ENCODE data around the gene CXCL14. TPM values are rescaled to one million over a fixed set of nuclear protein-coding genes. Genes with fewer than 3 reads are reported as not detected.

CXCL14 gene, protein sequence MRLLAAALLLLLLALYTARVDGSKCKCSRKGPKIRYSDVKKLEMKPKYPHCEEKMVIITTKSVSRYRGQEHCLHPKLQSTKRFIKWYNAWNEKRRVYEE
- polyA plus RNA-seq (ENCODE audit: insufficient read length) = 41.2 TPM

DNA sequence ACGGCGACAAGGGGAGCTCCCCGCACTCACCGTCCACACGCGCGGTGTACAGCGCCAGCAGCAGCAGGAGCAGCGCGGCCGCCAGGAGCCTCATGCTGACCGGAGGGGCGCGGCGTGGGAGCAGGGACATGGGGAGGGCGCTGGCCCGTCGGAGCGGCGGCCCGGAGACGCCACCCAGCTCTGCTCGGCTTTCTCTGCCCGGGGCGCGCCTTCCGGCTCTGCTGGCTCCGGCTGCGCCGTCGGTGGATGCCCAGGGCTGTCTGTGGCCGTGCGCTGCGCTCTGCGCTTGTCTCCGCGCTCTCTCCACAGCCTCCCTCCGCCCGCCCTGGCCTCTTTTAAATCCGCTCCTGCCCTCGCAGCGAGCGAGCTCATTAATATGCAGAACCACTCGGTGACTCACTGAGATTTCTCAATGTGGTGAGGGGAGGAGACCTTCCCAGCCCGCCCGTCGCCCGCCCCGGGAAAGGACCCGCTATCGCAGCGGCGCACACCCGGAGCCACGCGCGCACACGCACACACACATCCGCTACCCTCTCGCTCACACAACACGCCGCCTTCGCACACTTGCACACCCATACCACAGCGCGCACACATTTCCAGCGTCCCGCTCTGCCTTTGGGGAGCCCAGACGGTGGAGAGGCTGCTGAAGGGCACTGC lies at the start of gene CXCL14:
Gene CXCL14 (minus strand): TSS at position 307 of the 657 bp plus-strand sequence. CDS start 213 bp downstream, at position 94.
- no peak for DNase-seq

DNA sequence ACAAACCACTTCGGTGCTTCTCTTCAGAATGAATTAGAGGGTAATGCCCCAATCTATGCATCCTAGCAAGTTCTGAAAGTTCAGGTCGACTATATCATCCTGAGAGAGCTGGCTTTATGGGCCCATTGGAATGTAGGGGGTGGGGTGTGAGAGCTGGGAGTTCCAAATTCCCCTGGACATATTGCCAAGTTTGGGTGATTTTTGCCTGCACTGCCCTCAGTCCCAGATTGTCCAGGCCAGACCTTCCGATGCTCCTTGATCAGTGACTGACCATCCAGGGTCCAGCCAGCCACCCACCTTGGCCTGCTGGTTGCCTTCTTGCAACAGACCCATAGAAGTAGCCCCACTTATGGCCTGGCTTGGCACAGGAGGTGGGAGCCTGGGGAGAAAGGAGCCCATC lies 47.8 kb upstream of the CXCL14 start:
- DNase-seq = no peak

DNA sequence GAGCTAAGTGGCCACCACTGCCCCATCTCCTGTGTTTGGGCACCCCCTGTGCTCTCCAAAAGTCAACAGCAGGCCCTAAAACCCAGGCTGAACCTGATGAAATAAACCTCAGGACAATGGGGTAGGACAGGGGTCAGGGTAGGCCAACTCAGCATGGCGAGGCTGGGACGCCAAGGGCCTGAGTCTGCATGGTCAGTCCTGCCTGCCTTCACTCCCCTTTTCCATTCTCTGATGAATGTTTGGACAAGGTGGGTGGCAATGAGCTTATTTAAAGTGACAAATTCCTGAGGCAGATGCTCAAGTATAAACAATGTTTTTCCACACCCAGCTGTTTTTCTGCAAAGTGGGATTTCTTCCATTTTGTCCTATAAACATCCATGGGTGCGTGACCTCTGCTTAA lies 47.2 kb upstream of the CXCL14 start:
- DNase-seq = no peak

DNA sequence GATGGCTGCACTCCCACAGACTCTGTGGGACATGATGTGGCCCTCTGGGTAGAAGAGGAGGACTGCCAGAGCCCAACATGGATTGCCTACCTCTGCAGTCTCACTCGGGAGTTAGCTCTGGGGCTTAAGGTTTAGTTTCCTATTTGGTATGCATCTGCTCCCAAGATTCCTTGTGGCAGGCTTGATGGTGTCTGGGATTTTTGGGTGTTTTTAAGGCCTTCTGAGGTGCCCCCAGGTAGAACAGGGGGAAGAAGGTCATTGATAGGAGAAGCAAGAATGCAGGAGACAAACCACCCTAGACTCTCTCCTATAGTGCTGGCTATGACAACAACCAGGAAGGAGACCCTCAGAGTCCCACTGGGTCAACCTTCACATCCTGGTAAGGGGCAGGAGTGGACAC lies 46.7 kb upstream of the CXCL14 start:
- DNase-seq = no peak

DNA sequence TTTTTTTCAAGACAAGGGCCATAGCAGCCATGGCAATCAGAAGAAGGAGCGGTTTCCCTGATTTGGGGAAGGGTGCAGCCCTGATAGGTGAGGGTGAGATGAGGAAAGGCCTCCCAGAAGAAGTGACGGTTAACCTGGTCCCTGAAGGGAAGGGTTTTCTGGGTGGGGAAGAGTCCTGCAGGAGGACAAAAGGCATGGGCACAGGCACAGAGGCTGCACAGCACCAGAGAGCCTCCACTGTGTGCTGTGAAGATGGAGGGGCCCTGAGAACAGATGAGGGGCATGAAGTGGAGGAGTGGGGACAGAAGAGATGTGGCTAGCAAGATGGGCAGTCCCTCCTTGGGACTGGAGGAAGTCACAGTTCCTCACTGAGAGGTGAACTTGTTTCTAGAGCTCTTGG lies 46.3 kb upstream of the CXCL14 start:
- DNase-seq = no peak

DNA sequence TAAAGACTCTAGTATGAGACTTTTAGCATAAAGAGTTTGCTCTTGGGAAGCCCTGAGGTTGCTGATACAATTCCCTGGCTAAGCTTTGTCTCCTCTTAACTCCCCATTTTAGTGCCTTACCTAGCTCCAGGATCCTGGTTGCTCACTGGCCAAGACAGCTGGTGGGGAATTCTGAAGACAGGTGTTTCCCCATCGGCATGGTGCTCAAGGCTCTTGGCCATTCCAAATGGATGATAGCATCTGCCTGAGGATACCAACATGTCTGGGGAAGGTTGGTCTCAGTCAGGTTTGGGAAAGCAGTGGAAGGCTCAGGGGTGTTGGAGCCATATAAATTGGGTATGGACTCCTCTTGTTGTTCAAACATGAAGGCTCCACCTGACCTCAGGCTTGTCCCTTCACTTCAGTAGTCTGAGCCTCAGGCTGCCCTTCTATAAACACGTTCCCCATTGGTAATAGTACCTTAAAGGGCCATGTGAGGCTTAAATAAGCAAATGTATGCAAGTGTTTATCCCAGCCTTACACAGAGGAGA lies 44.5 kb upstream of the CXCL14 start:
- no peak for DNase-seq

DNA sequence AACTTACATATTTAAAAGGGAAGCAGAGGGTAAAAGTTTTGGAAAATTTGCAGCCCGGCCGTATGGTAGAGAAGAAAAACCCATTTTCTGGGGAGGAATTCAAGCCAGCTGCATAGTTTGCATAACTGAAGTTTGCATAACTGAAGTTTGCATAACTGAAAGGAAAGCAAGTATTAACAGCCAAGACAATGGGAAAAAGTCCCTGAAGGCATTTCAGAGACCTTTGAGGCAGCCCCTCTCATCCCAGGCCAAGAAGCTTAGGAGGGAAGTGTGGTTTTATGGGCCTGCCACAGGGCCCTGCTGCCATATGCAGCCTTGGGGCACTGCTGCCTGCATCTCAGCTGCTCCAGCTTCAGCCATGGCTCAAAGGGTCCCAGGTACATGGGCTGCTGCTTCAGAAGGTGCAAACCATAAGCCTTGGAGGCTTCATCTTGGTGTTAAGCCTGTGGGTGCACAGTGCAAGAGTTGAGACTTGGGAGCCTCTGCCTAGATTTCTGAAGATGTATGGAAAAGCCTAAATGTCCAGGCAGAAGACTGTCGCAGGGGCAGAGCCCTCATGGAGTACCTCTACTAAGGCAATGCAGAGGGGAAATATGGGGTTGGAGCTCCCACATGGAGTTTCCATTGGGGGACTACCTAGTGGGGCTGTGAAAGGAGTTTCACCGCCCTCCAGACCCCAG lies 36.9 kb upstream of the CXCL14 start:
- DNase-seq = no peak

DNA sequence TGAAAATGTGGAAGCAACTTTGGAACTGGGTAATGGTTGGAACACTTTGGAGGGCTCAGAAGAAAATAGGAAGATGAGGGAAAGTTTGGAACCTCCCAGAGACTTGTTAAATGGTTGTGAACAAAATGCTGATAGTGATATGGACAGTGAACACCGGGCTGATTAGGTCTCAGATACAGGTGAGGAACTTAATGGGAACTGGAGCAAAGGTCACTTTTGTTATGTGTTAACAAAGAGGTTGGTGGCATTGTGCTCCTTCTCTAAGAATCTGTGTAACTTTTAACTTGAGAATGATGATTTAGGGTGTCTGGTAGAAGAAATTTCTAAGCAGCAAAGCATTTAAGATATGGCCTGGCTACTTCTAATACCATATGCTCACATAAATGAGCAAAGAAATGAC lies 36.4 kb upstream of the CXCL14 start:
- DNase-seq = no peak

DNA sequence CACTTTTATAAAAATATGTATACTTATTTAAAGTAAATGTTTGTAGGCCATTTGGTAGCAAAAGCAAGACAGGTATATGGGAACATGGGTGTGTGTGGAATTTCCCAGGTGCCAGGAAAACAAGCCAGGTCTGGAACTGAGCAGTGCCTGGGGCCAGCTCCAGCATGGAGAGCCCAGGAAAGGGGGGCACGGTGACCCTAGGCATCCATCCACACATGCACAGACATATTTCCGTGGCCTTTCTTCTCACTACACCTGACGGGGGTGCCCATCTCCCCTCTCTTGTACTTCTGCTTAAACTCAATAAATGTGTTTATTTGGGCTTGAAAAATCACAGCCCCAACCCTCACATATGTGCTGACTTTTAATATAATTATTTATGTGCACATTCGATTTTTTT lies 31.2 kb upstream of the CXCL14 start:
- no peak for DNase-seq

DNA sequence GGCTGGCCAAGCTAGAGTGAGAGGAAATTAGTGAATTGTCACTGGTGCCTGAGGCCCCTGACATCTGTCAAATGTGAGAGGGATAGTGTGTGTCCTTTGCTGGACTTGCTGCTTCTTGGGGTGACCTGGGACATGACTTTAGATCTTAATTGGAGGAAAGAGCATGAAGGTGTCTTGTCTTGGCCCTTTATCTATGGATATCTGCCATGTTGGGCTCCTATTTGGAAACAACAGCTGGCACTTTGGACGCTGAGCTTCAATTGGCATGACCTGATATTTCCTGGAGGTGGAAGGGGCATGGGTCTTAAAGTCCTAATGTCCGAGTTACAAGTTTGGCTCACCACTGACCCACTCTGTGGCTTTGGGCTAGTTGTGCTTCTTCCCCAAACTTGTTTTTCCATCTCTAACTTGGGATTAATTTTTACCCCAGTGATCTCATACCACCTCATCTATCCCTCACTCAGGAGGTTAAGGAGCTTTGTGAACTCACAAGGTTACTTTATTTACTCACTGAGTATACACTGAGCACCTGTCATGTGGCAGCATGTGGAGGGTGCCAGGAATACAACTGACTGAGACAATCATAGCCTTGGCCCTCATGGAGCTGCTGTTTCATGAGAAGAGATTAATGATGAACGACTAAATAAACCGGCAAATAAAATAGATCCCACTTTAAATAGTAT lies 30.1 kb upstream of the CXCL14 start:
- DNase-seq = no peak

DNA sequence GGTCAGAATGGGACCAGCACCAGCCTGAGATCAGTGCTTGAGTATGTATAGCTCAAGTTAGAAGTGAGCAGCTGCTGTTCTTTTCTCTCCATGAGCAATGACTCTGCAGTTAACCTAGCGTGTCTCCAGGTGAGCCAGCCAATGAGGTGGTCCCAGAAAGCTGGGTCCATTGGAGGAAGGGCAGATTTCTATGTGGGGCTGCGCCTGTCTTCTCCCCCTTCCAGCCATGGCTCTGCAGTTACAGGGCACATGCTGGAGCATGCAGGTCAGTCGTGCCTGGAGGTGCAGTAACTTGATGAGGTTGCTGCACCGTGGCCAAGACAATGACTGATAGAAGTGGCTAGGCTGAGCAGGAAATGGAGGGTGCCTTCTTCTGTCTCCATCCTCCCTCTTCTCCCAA lies 29.6 kb upstream of the CXCL14 start:
- DNase-seq = no peak

DNA sequence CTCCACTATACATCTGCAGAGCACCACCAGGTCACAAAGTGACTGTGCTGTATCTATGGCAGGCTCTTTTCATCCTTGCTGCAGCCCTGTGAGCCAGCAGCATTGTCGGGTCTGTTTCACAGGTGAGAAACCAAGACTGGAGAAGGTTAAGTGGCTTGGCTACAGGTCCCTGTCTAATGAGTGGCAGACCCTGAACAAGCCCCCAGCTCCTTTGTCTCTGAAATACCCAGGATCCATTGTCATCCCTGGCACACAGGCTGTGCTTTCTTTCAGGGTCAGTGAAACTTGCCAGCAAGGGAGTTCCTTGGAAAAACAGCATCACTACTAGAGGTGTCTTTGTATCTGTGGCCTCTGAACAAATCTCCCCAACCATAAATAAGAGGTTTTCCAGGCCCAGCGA lies 27.6 kb upstream of the CXCL14 start:
- DNase-seq = no peak

DNA sequence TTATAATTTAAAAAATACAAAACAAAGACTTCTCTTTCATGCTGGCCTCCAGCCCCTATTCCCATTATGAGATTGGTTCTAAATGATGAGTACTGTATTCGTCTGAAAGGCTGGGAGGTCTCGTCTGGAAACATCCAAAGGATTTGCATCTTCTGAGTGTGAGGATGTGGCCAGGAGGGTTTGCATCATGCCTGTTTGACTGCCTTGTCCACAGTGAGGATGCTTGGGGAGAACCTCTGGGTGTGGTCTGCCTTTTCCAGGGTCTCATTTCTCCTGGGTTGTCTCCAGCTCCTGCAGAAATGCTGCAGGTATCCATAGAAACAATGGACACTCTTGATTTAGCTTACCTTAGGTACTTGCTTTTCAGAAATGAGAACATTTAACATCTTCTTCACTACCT lies 26.4 kb upstream of the CXCL14 start:
- no peak for DNase-seq

DNA sequence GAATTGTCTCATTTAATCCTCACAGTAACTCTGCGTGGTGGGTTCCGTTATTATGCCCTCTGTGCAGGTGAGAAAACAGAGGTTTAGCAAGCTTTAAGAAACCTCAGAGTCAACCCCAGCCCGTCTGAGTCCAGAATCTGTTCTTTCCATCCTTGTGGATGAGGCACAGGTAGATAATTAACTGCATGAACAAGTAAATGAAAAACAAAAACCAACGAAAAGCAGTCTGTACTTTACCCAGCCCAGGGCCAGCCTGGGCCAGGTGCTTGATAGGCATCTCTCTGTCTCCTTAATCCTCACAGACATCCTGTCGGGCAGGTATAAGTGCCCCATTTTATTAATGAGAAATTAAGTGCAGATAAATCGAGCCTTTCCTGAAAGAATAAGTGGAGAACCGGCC lies 25.3 kb upstream of the CXCL14 start:
- DNase-seq = no peak

DNA sequence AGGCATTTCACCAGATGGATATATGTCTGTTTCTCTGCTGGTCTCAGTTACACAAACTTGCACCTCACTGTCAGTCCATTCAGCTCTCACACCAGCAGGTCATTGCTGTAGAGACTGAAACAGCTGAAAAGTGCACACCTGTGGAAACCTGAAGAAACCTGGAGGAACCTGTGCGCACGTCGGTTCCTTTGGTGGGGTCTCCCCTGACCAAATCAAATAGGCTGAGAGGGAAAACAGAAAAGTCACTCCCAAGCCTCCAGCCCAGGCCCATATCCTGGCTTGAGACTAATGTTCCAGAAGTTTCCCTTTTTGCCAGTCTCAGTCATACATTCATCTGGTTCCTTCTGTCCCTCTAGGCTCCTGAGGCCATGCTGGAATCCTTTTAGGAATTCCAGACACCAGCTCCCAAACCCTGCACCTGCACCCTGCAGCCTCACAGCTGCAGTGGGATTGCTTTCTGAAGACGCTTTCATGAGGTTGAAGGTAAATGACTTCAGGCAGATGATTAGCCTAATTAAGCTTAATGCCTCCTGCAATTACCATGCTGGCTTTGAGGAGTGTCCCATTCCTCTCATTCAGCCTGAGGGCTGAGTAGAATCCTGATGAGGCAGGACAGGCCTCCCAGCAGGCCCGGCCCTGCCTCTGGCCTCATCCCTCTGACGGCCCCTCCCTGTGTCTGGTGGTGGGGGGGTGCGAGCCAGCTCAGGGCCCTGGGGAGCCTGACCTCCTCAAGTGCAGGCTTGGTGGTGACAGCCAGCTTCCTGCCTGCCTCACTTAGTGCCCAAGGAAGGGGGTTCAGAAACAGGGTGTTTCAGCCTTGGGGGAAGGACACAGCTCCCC lies 24.3 kb upstream of the CXCL14 start:
- no peak for DNase-seq

DNA sequence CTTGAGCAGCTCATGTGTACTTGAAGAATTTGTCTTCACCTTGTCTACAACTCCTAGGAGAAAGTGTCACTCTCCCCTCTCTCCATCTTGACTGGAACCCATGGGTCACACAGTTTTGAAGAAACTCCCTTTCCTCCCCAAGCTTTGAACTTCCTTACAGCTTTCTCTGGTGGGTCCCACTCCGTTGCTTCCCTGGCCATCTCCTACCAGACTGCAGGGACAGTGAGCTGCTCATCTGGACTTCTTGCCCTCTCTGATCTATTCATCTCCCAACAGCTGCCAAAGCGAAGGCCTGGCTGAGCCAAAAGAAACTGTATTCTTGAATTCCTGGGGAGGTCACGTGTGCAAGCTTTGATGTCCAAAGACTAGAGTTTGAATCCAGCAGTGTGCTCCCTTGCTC lies 22.7 kb upstream of the CXCL14 start:
- DNase-seq = no peak

DNA sequence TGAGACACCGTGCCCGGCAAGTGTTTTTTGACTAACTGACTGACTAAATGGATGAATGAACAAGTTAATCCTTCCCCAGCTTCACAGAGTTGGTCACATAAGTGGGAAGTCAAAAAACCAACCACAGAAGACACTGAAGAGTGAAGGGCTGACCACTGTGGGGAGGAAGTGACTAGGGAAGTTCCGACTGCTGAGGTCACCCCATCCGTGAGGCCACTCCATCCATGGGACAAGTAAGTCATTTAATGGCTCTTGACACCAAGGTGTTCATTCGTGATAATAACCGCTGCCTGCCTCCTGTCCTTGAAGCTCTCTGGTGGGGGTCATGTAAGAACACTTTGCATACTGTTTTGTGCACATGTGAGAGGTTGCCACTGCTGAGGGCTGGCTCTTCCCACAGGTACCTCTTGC lies 22.2 kb upstream of the CXCL14 start:
- no peak for DNase-seq

DNA sequence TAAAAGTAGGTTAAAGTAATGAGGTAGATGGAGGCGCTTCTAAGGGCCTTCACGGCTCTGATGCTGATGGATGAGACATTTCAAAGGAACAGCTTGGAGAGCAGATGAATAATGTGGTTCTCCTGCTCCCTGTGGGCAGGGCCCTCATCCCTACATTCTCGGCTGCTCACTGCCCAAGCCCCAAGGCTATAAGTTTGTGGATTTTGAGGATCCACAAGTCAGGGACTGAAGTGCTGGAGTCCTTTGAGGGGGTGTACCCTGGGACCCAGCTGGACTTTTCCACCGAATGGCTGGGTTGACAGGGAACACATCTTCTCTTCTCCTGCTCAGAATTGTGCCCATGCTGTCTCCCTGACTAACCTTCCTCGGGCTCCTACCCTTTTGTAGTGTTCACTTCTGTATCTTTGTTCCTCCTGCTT lies 21.4 kb upstream of the CXCL14 start:
- DNase-seq = no peak

DNA sequence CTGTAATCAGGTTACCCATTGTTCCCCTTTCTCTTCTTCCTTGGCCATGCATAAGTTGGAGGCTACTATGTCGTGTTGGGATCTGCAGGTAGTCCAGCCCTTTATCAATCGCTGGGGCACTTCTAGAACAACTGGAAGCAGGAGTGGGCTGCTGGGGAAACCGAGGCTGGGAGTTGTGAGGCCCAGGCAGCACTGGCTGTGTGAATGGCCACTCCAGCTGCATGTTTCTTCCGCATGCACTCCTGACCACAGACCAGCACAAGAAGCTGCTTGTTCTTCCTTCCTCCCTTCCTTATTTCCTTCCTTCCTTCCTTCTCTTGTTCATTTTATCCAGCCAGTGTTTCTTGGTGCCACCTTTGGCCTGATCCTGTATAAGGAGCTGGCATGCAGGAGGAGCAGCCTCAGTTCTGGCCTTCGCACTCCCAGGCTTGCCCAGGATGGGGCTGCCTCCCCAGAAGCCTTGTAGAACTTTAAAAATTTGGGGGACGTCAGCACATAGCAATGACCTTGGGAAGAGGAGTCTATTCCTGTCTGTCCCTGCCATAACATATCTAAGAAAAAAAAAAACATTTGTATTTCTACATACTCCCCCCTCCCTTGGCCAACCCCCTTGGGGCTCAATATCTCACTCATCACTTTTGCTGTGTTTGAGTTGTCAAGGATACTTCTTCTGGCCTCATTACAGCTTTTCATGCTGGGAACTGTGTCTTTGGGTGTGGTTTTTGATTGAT lies 20.8 kb upstream of the CXCL14 start:
- DNase-seq = no peak

DNA sequence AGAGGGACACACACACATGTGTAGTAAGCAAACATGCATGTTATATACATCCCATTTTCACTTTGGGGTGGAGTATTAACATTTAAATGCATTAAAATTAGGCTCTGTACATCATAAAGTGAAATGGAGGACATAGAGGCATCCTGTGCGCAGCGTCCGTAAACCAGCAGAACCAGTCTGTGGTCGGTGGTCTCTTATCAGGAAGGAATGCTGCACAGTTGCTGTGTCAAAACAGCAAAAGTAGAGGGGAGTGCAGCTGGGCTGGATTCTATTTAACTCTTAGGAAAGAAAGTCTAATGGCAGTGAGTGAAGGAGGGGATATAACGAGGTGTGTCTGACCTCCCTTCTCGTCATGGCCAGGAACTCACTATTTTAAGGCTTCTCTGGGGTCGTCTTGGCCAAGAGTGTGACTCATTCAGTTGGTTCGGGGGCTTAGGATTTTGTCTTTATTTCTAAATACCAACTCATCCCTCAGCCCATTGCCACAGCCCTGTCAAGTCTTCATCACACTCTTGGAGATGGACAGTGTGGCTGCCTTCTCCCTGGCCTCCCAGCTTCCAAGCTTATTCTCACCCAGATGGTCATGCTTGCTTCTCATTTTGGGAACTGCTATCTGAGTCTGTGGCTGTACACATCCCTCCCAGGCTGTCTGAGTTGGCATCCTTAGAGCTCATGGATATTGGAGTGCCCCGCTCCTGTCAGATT lies 20.1 kb upstream of the CXCL14 start:
- DNase-seq = no peak

DNA sequence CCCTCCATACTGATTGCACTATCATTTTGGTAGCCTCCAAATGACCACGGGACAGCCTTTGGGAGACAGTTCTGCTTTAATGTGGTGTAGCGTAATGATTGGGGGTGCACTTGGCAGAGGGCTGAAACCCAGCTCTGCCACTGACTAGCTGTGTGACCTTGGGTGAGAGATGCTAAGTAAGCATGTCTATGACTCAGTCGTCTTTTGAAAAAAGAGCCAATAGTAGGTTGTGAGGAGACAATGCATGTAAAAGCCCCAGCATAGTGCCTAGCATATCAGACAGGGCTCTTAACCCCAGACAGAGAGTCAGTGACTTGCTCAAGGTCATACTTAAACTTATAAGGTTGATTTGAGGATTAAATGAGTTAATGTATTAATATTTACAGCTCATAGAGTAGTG lies 18.0 kb upstream of the CXCL14 start:
- DNase-seq = no peak
